ENCODE data around the gene TMEM272.

Gene TMEM272, protein sequence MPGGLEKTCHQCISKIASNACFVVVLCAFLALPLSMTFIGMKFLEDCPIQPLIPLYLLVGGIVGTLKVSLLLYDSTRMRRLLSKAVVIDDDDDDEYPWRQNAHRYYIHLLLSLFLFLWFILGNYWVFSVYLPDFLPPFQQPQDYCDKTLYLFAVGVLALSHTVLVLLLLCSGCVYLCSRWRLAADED

GRCh38 chr13:51844862-51845573, at the start of gene TMEM272:
Gene TMEM272 (minus strand): TSS chr13:51845177. CDS start chr13:51838530, 6,647 bp downstream.
- DNase-seq (ENCODE audit: low read depth in 2 of 2): peak; percentile 52 to 56

GRCh38 chr13:51894239-51894638, 49.3 kb upstream of the TMEM272 start:
- DNase-seq (ENCODE audit: low read depth in 2 of 2): no peak

GRCh38 chr13:51892657-51893056, 47.7 kb upstream of the TMEM272 start:
- no peak for DNase-seq (ENCODE audit: low read depth in 2 of 2)

- no peak for DNase-seq (ENCODE audit: low read depth in 2 of 2)
Observed at GRCh38 chr13:51887468-51887867, 42.5 kb upstream of the TMEM272 start.

- no peak for DNase-seq (ENCODE audit: low read depth in 2 of 2)
Observed at GRCh38 chr13:51885651-51886050, 40.7 kb upstream of the TMEM272 start.

GRCh38 chr13:51883226-51883600, 38.2 kb upstream of the TMEM272 start:
- DNase-seq (ENCODE audit: low read depth in 2 of 2): no peak

DNA sequence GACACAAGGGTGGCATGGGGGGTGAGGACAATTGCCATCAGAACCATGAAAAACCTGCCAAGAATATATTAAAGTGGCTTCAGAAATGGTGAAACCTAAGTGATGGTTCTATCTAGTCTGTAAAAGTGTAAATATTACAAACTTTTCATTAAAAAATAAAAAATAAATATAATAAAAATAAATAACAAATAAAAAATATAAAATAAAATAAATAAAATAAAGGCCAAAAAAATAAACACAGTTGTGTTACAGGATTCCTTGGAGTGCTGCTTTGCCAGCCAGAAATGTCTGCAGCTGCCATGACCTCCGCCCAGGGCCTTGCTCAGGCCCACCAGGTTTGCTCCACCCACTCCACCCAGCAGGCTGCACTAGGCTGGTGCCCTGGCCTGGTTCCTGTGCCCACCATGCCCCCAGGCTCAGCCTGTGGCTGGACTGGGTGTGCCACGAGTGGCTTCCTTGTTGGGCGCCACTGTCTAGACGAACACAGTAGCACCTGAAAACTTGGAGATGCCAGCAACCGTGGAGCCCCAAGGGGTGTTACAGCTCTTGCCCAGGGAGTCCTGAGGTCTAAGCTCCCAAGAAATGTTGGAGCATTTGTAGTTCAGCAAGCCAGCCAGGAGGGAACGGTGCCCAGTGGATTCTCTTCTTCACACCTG, 37.7 kb upstream of the TMEM272 start:
- DNase-seq (ENCODE audit: low read depth in 2 of 2): no peak

DNA sequence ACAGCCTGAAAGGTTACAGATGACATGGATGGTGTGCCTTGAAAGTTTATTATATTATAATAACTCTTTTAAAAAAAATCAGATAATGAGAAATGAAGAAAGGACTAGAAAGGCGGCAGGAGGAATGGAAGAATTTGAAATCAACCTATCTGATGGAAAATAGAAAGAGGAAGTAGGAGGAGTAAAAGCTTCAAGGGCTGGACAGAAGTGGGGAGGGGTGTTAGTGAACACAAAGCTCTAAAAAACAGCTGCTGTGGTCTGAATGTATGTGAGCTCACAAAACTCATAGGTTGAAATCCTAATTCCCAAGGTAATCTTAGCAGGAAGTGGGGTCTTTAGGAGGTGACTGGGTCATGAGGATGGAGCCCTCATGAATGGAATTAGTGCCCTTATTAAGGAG, 36.3 kb upstream of the TMEM272 start:
- DNase-seq (ENCODE audit: low read depth in 2 of 2): no peak

DNA sequence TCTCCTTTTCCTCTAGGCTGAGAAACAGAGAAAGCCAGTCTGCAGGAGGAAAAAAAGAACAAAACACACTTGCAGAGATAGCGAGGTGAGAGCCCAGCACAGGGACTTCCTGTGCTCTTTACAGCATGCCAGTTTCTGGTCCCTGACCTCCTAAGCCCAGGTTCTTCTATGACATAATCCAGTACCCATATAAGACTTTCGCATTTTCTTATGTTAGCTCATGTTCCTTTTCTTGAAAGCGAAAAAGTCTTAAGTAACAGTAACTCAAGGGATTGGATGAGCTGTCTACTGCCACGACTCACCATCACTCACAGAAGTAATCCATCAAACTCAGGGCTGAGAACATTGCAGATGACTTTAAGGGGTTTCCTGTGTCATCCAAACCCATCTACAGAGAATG, 34.2 kb upstream of the TMEM272 start:
- no peak for DNase-seq (ENCODE audit: low read depth in 2 of 2)

DNA sequence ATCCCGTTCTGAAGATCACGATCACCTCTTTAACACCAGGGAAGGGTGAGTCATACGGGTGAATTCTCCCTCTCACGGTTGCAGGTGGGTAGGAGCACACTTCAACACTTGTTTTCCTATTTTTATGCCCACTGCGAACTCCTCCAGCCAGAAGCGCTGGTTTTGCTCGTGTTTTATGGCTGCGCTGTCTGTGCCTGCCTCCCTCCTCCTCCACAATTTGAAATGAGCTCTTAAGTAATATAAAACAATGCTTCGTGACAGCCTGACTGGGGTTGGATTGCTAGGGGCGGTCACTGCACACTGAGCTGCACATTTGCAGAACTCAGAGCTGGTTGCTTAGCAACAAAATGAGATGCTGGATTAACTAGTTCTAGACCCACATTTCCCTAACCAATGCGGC, 29.7 kb upstream of the TMEM272 start:
- no peak for DNase-seq (ENCODE audit: low read depth in 2 of 2)

- no peak for DNase-seq (ENCODE audit: low read depth in 2 of 2)
Observed at GRCh38 chr13:51873837-51874236, 28.9 kb upstream of the TMEM272 start.

- DNase-seq (ENCODE audit: low read depth in 2 of 2): no peak
Observed at GRCh38 chr13:51873117-51873798, 28.3 kb upstream of the TMEM272 start.

GRCh38 chr13:51870616-51871015, 25.6 kb upstream of the TMEM272 start:
- DNase-seq (ENCODE audit: low read depth in 2 of 2): no peak

- DNase-seq (ENCODE audit: low read depth in 2 of 2): no peak
Observed at GRCh38 chr13:51869916-51870315, 24.9 kb upstream of the TMEM272 start.

DNA sequence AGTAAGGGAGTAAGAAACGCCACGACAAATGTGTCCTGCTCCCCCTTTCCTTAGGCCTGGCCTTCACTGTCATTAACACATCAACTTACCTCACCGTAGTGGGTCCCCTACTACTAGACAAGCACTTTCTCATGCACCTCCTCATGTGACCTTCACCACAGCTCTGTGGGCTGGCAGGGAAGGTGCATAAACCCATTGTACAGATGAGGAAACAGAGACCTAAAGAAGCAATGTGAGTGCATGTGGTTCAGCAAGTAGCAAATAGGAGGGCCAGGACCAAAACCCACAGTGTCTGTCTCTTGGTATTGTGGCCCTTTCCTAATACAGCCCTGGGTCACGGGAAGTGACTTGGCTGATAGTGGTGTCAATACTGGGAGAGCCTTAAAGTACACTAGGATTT, 22.1 kb upstream of the TMEM272 start:
- DNase-seq (ENCODE audit: low read depth in 2 of 2): no peak

- no peak for DNase-seq (ENCODE audit: low read depth in 2 of 2)
Observed at GRCh38 chr13:51865838-51866237, 20.9 kb upstream of the TMEM272 start.

DNA sequence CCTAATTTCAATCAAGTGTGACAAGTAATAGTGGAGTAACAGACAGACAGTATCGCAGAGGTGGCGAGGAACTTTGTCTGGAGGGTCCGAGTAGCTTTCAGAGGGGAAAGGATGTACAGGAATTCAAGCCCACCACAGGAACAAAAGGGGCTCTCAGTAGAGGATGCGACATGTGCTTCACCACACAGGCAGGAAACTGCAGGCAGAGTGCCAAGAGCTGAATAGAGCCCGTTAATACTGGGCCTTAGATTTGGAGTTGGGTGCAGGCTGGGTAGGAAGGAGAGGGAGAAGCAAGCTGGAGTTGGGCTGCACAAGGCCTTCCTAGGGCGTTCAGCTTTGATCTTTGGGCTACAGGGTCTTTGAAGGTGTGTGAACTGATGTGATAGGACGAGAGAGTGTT, 18.0 kb upstream of the TMEM272 start:
- DNase-seq (ENCODE audit: low read depth in 2 of 2): no peak

DNA sequence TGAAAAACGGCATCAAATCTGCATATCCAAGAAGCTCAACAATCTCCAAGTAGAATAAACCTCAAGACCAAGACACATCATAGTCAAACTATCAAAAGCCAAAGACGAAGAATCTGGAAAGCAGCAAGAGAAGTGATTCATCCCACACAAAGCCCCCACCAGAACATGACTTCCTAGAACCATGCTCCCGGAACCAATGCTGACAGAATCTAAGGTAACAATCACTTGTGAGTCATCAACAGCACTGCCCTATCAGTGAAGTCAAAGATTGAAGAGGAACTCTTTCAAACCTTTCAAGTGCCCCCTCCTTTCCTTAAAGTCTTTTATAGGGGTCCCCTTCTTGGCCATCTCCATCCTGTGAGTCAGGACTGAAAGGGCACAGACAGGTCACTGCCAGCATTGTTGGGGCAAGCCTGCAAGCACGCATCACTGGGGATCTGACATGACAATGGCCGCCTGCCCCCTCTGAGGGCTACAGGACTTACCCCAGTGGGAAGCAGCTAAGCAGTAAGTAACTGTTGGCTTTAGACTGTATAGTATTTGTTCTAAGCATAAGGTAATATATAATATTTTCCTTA, 16.8 kb upstream of the TMEM272 start, which contains the start of gene CCDC70:
Gene CCDC70, plus strand, starts transcription at position 247 of the 578 bp plus-strand sequence. CDS start 3,443 bp downstream, outside the sequence.
- DNase-seq (ENCODE audit: low read depth in 2 of 2): peak in 1 of 2 donors; percentile 26

GRCh38 chr13:51858433-51859247, 13.7 kb upstream of the TMEM272 start:
- DNase-seq (ENCODE audit: low read depth in 2 of 2): no peak

DNA sequence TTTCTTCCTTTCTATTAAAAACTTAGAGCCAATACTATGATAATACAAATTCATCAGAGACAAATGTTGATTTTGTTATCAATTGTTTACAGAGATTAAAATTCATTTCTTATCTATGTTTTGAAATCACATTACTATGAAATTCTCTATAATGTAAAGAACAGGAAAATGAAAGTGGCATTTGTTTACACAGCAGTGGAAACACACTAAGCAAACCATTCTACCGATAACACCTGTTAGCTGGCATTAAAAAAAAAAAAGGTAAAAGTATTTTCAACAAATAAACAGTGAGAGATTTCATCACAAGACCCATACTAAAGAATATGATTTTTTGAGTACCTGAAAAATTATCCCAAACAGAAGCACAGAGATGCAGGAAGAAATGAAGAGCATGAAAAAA, 12.0 kb upstream of the TMEM272 start:
- DNase-seq (ENCODE audit: low read depth in 2 of 2): no peak
